HCT116 (cell line): ENCODE results near the gene JCAD. TPM values are rescaled to one million over a fixed set of nuclear protein-coding genes. Genes with fewer than 3 reads are reported as not detected.

Experiments
- ATAC-seq: fragments of 200-7000 bp; cut with Tn5 transposase; 2 replicates; pipeline ENCODE4 v1.9.1; 2020; ENCODE audit warnings: mild to moderate bottlenecking, moderate library complexity
- BruUV-seq: library from RNA; stranded (reverse); fragments of 400-500 nt; replicated peaks from 2 replicates; lab custom pipeline; 2021; lab: Mats Ljungman, UMichigan
- CTCF ChIA-PET: fragments of 300-600 bp; sonication (Branson Sonifier 250); formaldehyde crosslinking; loops from one replicate; lab custom pipeline; 2021; ENCODE audit warnings: antibody characterized with exemption; lab: Charles Lee
- POLR2A ChIA-PET: fragments of 300-600, 350-600 bp; sonication (Branson Sonifier 250); formaldehyde crosslinking; loops from one replicate; lab custom pipeline; 2021; ENCODE audit warnings: antibody characterized with exemption; lab: Charles Lee
- RAD21 ChIA-PET, 2 experiments: fragments of 300-600 bp; sonication (Branson Sonifier 250); formaldehyde crosslinking; loops; one replicate each; lab custom pipeline; 2023; ENCODE audit warnings: low total read pairs in 2 of 2; ENCODE audit not compliant: uncharacterized antibody in 2 of 2, unreplicated experiment in 2 of 2, low non-redundant PET in 1 of 2; lab: Charles Lee
- DNase-seq: peaks from one replicate; pipeline ENCODE4 v3.0.0-alpha.2; 2010; ENCODE audit warnings: low read depth, low spot score
- H2AFZ ChIP-seq: fragments of 200-600 bp; shearing (Covaris generic), sonication (generic); 2 replicates; pipeline ENCODE4 v1.6.1; 2017; ENCODE audit warnings: low read depth, mixed run types, mixed read lengths, antibody characterized with exemption, low read length; ENCODE audit not compliant: poor library complexity, severe bottlenecking
- H3K27ac ChIP-seq: 2 replicates; pipeline ENCODE4 v1.5.1; 2012; ENCODE audit warnings: low read depth, low read length
- H3K27me3 ChIP-seq: fragments of 200-600 bp; sonication (generic); 2 replicates; pipeline ENCODE4 v1.6.1; 2016; ENCODE audit warnings: mixed run types, low read length, mixed read lengths; ENCODE audit not compliant: insufficient read depth
- H3K36me3 ChIP-seq, 2 experiments: fragments of 200-500 bp in 1 of 2; fragments of 200-600 bp in 1 of 2; sonication (Bioruptor generic) in 1 of 2; sonication (generic) in 1 of 2; 2 replicates each; pipeline versions ENCODE4 v1.5.1 to v1.6.1; 2014 to 2016; ENCODE audit warnings: low read length in 2 of 2, inconsistent platforms in 1 of 2, mixed read lengths in 1 of 2, mixed run types in 1 of 2; ENCODE audit not compliant: insufficient read depth in 2 of 2, control insufficient read depth in 1 of 2
- H3K4me1 ChIP-seq, 2 experiments: fragments of 200-600 bp in 1 of 2; sonication (generic) in 1 of 2; 2 replicates each; pipeline versions ENCODE4 v1.5.1 to v1.6.1; 2012 to 2017; ENCODE audit warnings: low read length in 2 of 2, inconsistent platforms in 1 of 2, mild to moderate bottlenecking in 1 of 2, mixed read lengths in 1 of 2, mixed run types in 1 of 2, moderate library complexity in 1 of 2; ENCODE audit not compliant: insufficient read depth in 2 of 2, control insufficient read depth in 1 of 2
- H3K4me2 ChIP-seq: fragments of 200-600 bp; sonication (generic); 2 replicates; pipeline ENCODE4 v1.6.1; 2017; ENCODE audit warnings: mixed run types, low read length, mixed read lengths
- H3K4me3 ChIP-seq, 2 experiments: fragments of 200-600 bp in 1 of 2; sonication (generic) in 1 of 2; replicated peaks in 1 of 2; 2 replicates each; pipeline ENCODE4 v1.5.1; 2011 to 2016; ENCODE audit warnings: low read length in 2 of 2, control low read depth in 1 of 2, low read depth in 1 of 2, mild to moderate bottlenecking in 1 of 2, mixed read lengths in 1 of 2, mixed run types in 1 of 2
- H3K79me2 ChIP-seq: fragments of 200-600 bp; sonication (generic); 2 replicates; pipeline ENCODE4 v1.6.1; 2017; ENCODE audit warnings: mild to moderate bottlenecking, mixed run types, low read length, moderate library complexity, mixed read lengths; ENCODE audit not compliant: insufficient read depth
- H3K9ac ChIP-seq: fragments of 200-600 bp; sonication (generic); 2 replicates; pipeline ENCODE4 v1.6.1; 2016; ENCODE audit warnings: low read length, mixed read lengths
- H3K9me2 ChIP-seq: fragments of 200-600 bp; sonication (generic), shearing (Covaris generic); 2 replicates; pipeline ENCODE4 v1.6.1; 2017; ENCODE audit warnings: mixed run types, mild to moderate bottlenecking, moderate library complexity; ENCODE audit not compliant: insufficient read depth
- H3K9me3 ChIP-seq, 2 experiments: fragments of 200-500 bp in 1 of 2; fragments of 200-600 bp in 1 of 2; sonication (Bioruptor generic) in 1 of 2; sonication (generic) in 1 of 2; 2 replicates each; pipeline ENCODE4 v1.6.1; 2014 to 2017; ENCODE audit warnings: low read length in 2 of 2, mixed read lengths in 2 of 2, inconsistent platforms in 1 of 2, low read depth in 1 of 2, mild to moderate bottlenecking in 1 of 2, mixed run types in 1 of 2, moderate library complexity in 1 of 2; ENCODE audit not compliant: control insufficient read depth in 1 of 2, insufficient read depth in 1 of 2
- H4K20me1 ChIP-seq: fragments of 200-600 bp; sonication (generic), shearing (Covaris generic); 2 replicates; pipeline ENCODE4 v1.6.1; 2017; ENCODE audit warnings: mixed run types, mild to moderate bottlenecking, moderate library complexity; ENCODE audit not compliant: insufficient read depth
- CEBPB ChIP-seq: IDR thresholded peaks from 2 replicates; pipeline ENCODE4 v1.6.1; 2012; ENCODE audit warnings: low read depth
- CTCF ChIP-seq, 3 experiments: fragments of 200-600 bp in 1 of 3; sonication (generic) in 1 of 3; IDR thresholded peaks in 2 of 3; conservative IDR thresholded peaks in 1 of 3; 2 replicates each; pipeline ENCODE4 v1.5.1; 2012 to 2017; ENCODE audit warnings: low read depth in 2 of 3, low read length in 2 of 3, antibody characterized with exemption in 1 of 3, borderline replicate concordance in 1 of 3, control low read depth in 1 of 3, mild to moderate bottlenecking in 1 of 3, mixed read lengths in 1 of 3, mixed run types in 1 of 3, moderate library complexity in 1 of 3; ENCODE audit not compliant: insufficient read depth in 1 of 3
- EGR1 ChIP-seq: IDR thresholded peaks from 2 replicates; pipeline ENCODE4 v1.6.1; 2012; ENCODE audit warnings: low read depth
- EZH2phosphoT487 ChIP-seq: fragments of 200-600 bp; IDR thresholded peaks from 2 replicates; pipeline ENCODE4 v1.6.1; 2018; ENCODE audit warnings: antibody characterized with exemption, borderline replicate concordance
- JUND ChIP-seq: IDR thresholded peaks from 2 replicates; pipeline ENCODE4 v1.6.1; 2012
- MAX ChIP-seq: IDR thresholded peaks from 2 replicates; pipeline ENCODE4 v1.6.1; 2012
- POLR2A ChIP-seq: IDR thresholded peaks from 2 replicates; pipeline ENCODE4 v1.7.0; 2011; ENCODE audit warnings: borderline replicate concordance; ENCODE audit not compliant: insufficient read depth, insufficient read length; ENCODE audit errors: extremely low read depth
- ZBTB33 ChIP-seq: IDR thresholded peaks from 2 replicates; pipeline ENCODE4 v1.6.1; 2011; ENCODE audit warnings: mild to moderate bottlenecking, low read length, moderate library complexity; ENCODE audit not compliant: insufficient replicate concordance; ENCODE audit errors: extremely low read depth
- ZNF274 ChIP-seq: fragments of 200-500 bp; sonication (Bioruptor generic); IDR thresholded peaks from 2 replicates; pipeline ENCODE4 v1.6.1; 2014; ENCODE audit warnings: mild to moderate bottlenecking, low read depth, low read length, inconsistent platforms
- intact Hi-C: fragments of 100-400 bp; cut with micrococcal nuclease; formaldehyde crosslinking; loops from 2 replicates; pipeline ENCODE4 v1.10.0; 2022
- total RNA-seq: library from RNA; stranded (reverse); gene quantifications from one replicate; pipeline ENCODE4 v1.2.1, GENCODE V29; 2021; ENCODE audit not compliant: unreplicated experiment

The JCAD gene
- total RNA-seq, 1 experiment from 2014 or later = 17.5 TPM

- no peak overlapping the region for H3K4me3 ChIP-seq
- BruUV-seq = no TSS peak
- H2AFZ ChIP-seq = no peak overlapping the region
- H3K79me2 ChIP-seq = no peaks in the 10 kb centered on the region
- H3K4me2 ChIP-seq = no peak overlapping the region
- no peaks in the 10 kb centered on the region for H3K36me3 ChIP-seq
- CTCF ChIA-PET = no interaction called here
- no peak for TF ChIP-seq JUND
- TF ChIP-seq MAX = no peak
- no peak for TF ChIP-seq CEBPB
- TF ChIP-seq EGR1 = no peak
- TF ChIP-seq CTCF (IDR thresholded peaks at IDR 0.05 in 2 of 3, conservative IDR thresholded peaks at IDR 0.05 in 1 of 3; ENCODE audit: borderline replicate concordance in 1 of 3, insufficient read depth in 1 of 3, low read depth in 2 of 3, low read length in 2 of 3) = no peak
- TF ChIP-seq ZBTB33 = no peak
- TF ChIP-seq POLR2A = no peak
- no peak for TF ChIP-seq ZNF274
- TF ChIP-seq EZH2phosphoT487 = no peak
- TF ChIP-seq, all 23 proteins: peak for 0
- Histone ChIP-seq H3K27ac (no peak overlapping the region), H3K27me3 (no peaks in the 10 kb centered on the region), H3K9me3 (no peaks in the 10 kb centered on the region), H3K4me1 (peaks cover 6 to 14% of the 10 kb centered on the region in 2 experiments), H4K20me1 (no peaks in the 10 kb centered on the region), H3K9me2 (no peaks in the 10 kb centered on the region), H3K9ac (no peak overlapping the region)
- ATAC-seq (no peak), DNase-seq (no peak)
- intact Hi-C loops = no loop called here
- POLR2A ChIA-PET = no interaction called here
- RAD21 ChIA-PET = no interaction called here
Measured at GRCh38 chr10:30070001-30070685, 10.8 kb upstream of the JCAD start.
